ENCODE measurements around the gene CDC37L1. TPM values are rescaled to one million over a fixed set of nuclear protein-coding genes. Genes with fewer than 3 reads are reported as not detected.

Gene CDC37L1
- total RNA-seq, 1 donor from 2014 or later: 16.6 TPM

GRCh38 chr9:4680173-4680525 is 780 bp downstream of the CDC37L1 start:
- H3K4me1 Mint-ChIP-seq (ENCODE audit: low read depth): peaks cover 7% of the 10 kb centered on the region
- no peaks in the 10 kb centered on the region for H3K36me3 Mint-ChIP-seq (ENCODE audit: insufficient read depth)
- H3K9me3 Mint-ChIP-seq (ENCODE audit: low read depth): no peaks in the 10 kb centered on the region
- H3K27me3 Mint-ChIP-seq: no peaks in the 10 kb centered on the region
- no peak for DNase-seq (ENCODE audit: low spot score, unreplicated experiment)
- no peak overlapping the region for H3K4me3 Mint-ChIP-seq (ENCODE audit: low read depth)
- no peak overlapping the region for H3K27ac Mint-ChIP-seq
- TF ChIP-seq CTCF (IDR thresholded peaks at IDR 0.05; ENCODE audit: unreplicated experiment): no peak

GRCh38 chr9:4680750-4681149 is 1.4 kb downstream of the CDC37L1 start:
- Mint-ChIP-seq H3K9me3 (ENCODE audit: low read depth) (no peaks in the 10 kb centered on the region), H3K27ac (no peak overlapping the region), H3K4me3 (ENCODE audit: low read depth) (no peak overlapping the region), H3K27me3 (no peaks in the 10 kb centered on the region), H3K36me3 (ENCODE audit: insufficient read depth) (peaks cover 3% of the 10 kb centered on the region), H3K4me1 (ENCODE audit: low read depth) (peaks cover 3% of the 10 kb centered on the region)
- no peak for DNase-seq (ENCODE audit: low spot score, unreplicated experiment)
- no peak for TF ChIP-seq CTCF (IDR thresholded peaks at IDR 0.05; ENCODE audit: unreplicated experiment)

GRCh38 chr9:4684820-4685219 is 5.5 kb downstream of the CDC37L1 start:
- peaks cover 3% of the 10 kb centered on the region for H3K4me1 Mint-ChIP-seq (ENCODE audit: low read depth)
- no peak for DNase-seq (ENCODE audit: low spot score, unreplicated experiment)
- no peaks in the 10 kb centered on the region for H3K27me3 Mint-ChIP-seq
- no peak overlapping the region for H3K27ac Mint-ChIP-seq
- no peak overlapping the region for H3K4me3 Mint-ChIP-seq (ENCODE audit: low read depth)
- no peaks in the 10 kb centered on the region for H3K9me3 Mint-ChIP-seq (ENCODE audit: low read depth)
- peaks cover 10% of the 10 kb centered on the region for H3K36me3 Mint-ChIP-seq (ENCODE audit: insufficient read depth)
- no peak for TF ChIP-seq CTCF (IDR thresholded peaks at IDR 0.05; ENCODE audit: unreplicated experiment)

- no peak overlapping the region for H3K27ac Mint-ChIP-seq
Measured at GRCh38 chr9:4686112-4686511, 6.7 kb downstream of the CDC37L1 start.

GRCh38 chr9:4686584-4686983 is 7.2 kb downstream of the CDC37L1 start:
- no peak for DNase-seq (ENCODE audit: low spot score, unreplicated experiment)
- no peaks in the 10 kb centered on the region for H3K27me3 Mint-ChIP-seq
- no peaks in the 10 kb centered on the region for H3K9me3 Mint-ChIP-seq (ENCODE audit: low read depth)
- H3K4me1 Mint-ChIP-seq (ENCODE audit: low read depth): no peaks in the 10 kb centered on the region
- H3K27ac Mint-ChIP-seq: no peak overlapping the region
- H3K4me3 Mint-ChIP-seq (ENCODE audit: low read depth): no peak overlapping the region
- no peak for TF ChIP-seq CTCF (IDR thresholded peaks at IDR 0.05; ENCODE audit: unreplicated experiment)
- H3K36me3 Mint-ChIP-seq (ENCODE audit: insufficient read depth): peaks cover 14% of the 10 kb centered on the region

More at GRCh38 chr9:4686112-4686511, 6.7 kb downstream of the CDC37L1 start:
- H3K36me3 Mint-ChIP-seq (ENCODE audit: insufficient read depth): peaks cover 12% of the 10 kb centered on the region
- H3K9me3 Mint-ChIP-seq (ENCODE audit: low read depth): no peaks in the 10 kb centered on the region
- TF ChIP-seq CTCF (IDR thresholded peaks at IDR 0.05; ENCODE audit: unreplicated experiment): no peak
- no peak for DNase-seq (ENCODE audit: low spot score, unreplicated experiment)
- no peak overlapping the region for H3K4me3 Mint-ChIP-seq (ENCODE audit: low read depth)
- no peaks in the 10 kb centered on the region for H3K27me3 Mint-ChIP-seq
- peaks cover 3% of the 10 kb centered on the region for H3K4me1 Mint-ChIP-seq (ENCODE audit: low read depth)
